NCI-H2227 (cell line): ENCODE data around the gene AMDHD2.

Source experiments
- DNase-seq: peaks from one replicate; lab custom pipeline; 2025; ENCODE audit not compliant: unreplicated experiment; lab: John Stamatoyannopoulos, UW

Gene AMDHD2

DNA sequence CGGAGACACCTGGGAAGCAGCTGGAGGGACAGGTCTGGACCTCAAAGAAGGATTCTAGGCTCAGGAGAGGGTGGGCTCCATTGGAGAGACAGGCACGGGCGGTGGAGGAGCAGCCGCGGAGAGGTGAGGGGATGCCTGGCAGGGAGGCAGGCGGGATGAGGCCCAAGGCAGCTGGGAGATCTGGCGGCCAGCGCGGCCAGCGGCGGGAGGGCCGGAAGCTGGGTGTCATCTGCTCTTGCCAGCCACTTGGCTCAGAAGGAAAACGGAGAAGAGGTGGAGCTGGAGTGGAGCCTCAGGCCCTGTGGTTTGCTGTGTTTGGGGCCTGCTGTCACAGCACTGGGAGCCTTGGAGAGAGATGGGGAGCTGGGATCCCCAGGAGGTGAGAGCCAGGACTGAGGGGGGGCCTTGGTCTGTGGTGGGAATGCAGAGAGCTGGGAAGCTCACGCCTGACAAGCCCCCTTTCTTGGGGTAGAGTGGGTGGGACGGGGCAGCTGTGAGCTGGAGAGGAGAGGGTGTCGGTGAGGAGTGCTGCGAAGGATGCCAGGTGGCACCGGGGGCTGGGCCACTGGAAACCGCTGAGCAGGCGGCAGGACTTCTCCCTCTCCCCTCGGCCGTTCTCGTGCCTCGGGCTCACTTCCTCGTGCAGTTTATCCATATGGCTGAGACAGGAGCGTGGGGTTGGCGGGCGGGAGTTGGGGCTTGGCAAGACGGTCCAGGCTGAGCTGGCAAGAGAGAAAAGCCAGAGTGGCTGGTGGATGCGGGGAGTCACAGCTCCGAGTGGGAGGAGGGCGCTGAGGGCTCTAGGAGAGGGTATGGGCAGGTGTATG is 37.2 kb upstream of the AMDHD2 start:
- peak; percentile 53 for DNase-seq

DNA sequence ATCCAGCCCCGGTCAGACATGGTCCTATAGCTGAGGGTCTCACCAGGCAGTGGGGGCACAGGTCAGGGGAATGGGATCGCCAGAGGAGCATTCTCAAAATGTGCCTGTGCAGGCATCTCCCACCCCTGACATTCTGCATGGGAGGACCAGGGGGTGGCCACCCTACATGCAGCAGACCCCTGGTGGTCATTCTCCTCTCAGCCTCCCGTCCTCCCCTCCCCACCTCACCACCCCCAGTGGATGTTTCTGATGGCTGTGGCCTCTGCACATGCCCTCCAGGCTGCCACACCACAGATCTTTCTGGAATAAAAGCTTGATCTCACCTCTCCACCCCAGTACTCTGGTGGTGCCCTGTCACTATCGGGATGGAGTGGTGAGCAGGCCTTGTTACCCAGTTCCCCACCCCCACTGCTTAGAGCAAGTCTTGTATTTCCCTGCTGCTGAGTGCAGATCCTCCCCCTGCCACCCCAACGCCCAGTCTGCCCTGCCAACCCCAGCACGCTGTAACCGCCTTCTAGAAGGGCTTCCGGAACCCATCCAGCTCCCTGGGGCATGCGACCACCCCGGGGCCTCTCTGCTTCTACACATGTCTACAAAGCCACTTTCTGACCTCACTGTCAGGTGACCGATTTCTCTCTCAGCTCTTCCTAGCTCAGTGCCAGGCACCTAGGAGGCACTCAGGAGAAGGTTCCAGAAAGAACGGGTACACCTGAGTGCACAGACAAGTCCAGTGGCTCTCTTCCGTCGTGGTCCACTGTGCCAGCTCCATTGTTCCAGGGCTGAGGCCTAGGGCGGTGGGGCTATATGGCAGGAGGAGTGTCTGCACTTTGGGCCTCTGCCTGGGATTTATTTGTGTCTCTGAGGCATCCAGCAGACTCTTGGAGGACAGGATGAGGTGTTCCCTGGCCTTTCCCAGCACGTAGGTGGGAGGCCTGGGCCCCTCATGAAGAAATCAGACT is 36.0 kb upstream of the AMDHD2 start:
- DNase-seq = no peak

DNA sequence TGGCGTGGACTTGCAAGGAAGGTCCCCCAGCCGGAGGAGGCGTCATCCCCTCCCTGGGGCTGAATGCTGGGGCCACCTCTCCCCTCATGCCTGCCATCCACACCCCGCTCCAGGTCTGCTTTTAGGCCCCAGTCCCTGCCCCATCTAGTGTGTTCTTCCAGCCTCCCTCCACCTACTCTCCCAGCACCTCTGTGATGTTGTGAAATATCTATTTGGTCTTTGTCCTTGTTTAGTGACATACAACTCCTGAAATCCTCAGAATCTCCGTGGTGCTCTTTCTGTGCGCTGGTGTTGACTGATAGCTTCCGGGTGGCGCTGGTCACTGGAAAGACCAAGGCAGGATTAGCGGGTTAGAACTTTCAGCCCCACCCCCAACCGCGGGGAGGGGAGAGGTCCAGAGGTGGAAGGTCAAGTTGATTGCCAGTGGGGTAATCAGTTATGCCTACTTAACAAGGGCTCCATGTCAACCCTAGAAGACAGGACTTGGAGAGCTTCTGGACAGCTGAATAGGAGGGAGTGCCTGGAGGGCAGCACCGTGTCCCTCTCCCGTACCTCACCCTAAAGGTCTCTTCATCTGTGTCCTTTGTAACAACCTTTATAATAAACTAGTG is 35.2 kb upstream of the AMDHD2 start:
- DNase-seq = no peak

DNA sequence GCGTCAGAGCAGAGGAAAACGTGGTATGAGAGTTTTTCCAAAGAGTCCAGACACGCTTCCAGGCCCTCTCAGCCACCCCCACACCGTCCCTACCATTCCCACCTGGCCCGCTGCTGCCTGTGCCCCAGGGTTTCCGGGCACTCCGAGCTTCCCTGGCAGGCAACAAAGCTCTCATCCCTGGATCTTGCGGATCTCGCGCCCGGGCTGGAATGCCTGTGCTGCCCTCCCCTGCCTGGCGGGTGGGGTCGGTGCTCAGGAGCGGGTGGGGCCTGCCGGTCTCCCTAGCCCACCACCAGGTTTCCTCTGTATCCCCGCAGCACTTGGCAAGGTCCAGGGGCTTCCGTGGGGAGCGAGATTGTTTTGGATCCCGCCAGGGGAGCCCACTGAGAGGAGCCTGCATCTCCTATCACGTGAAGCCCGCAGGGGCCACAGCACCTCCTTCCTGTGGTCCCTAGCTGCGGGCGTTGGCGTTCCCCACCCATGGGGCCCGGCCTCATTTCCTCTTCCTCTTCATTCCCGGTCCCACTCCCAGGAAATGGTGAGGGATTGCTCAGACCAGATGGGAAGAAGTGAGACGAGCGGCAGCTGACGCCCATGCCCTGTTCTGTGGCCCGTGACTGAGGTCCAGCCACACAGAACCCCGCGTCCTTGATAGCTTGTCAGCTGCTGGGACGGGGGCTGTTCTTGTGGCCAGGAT is 34.2 kb upstream of the AMDHD2 start:
- no peak for DNase-seq

DNA sequence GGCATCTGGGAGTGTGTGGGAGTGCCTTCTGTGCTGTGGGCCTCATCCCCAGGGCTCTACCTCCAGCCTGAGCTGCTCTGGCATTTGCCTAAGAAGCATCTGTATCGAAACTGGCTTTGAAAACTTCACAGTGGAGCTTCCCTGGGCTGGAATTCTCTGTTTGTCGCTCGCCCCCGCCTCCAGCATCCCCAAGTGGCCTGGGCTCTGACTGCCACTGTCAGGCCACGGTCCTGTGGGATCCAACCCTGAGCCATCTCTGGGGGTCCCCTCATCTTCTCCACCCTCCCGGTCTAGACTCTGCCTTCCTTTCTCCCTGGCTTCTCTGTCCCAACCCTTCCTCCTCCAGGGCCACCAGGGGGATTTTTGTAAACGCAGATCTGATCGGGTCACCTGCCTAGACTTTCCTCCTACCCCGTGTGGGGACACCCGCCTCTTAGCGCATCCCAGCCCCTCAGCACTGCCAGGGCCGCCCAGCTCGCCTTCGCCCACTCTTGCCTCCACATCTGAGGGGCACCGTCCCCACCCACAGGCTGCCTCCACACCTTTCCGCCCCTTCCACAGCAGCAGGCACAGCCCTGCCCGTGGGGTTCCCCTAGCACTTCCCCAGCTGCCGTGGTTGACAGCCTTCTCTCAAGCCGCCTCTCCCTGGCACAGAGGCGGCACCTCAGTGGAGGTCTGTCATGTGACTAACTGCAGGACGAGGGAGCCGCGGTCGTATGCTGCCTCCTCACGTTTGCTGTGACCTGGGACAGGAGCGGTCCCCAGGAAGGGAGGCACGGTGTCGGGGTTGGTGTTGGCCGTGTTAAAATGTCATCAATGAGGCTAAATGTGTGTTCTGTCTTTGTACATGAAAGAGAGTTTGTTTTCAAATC is 33.3 kb upstream of the AMDHD2 start:
- DNase-seq = peak; percentile 51

DNA sequence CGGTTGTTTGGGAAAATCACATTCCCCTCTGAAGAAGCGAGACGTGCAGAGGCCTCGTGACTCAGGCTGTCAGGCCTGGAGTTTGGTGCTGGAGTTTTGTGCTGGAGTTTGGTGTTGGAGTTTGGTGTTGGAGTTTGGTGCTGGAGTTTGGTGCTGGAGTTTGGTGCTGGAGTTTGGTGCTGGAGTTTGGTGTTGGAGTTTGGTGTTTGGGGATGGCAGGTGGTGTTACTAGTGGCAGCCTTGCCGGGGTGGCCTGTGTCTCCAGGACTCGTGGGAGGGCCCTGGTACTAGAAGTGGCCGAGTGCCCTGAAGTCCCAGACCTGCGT is 32.7 kb upstream of the AMDHD2 start:
- no peak for DNase-seq

DNA sequence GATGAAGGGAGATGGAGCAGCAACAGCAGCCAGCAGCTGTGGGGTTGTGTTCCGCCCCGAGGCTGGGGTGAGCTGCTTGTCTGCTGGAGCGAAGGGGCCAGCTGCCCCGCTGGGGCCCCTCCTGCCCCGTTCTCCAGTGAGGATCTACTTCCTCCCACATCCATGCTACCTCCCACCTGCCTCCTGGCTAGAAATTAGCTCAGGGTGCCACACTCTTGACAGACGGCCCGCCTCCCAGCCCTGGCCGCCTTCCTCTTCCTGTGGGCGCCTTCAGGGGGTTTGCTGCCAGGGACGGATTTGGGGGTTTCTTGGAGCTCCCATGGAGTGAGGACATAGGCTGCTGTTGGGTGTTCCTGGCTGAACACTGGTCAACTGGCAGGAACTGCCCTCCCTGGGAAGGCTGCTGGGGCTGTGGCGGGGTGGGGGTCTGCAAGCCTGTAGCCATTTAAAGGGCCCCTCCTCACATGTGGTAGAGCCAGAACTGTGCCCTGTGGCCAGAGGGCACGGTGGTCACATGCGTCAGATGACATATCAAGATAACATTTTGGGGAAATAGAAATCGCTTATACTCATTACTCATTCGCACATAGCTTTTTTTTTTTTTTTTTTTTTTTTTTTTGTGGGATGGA is 32.2 kb upstream of the AMDHD2 start:
- DNase-seq = no peak

DNA sequence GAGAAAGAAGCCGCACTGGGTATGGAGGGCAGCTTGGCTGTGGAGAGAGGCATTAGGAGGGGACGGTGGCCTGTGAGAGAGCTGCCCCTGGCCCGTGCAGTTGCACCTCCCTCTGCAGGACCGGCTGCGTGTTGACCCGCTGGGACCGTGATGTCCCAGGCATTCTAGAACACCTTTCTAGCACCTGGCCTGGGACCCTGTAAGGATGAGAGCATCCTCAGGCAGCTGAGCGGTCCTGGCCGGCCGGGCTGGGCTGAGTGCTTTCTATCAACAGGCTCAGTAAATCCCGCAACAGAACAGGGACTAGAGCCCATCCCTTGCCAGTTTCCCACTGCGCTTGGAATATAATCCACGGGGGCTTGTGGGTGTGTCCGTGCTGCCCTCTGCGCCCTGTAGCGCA is 30.6 kb upstream of the AMDHD2 start:
- no peak for DNase-seq

DNA sequence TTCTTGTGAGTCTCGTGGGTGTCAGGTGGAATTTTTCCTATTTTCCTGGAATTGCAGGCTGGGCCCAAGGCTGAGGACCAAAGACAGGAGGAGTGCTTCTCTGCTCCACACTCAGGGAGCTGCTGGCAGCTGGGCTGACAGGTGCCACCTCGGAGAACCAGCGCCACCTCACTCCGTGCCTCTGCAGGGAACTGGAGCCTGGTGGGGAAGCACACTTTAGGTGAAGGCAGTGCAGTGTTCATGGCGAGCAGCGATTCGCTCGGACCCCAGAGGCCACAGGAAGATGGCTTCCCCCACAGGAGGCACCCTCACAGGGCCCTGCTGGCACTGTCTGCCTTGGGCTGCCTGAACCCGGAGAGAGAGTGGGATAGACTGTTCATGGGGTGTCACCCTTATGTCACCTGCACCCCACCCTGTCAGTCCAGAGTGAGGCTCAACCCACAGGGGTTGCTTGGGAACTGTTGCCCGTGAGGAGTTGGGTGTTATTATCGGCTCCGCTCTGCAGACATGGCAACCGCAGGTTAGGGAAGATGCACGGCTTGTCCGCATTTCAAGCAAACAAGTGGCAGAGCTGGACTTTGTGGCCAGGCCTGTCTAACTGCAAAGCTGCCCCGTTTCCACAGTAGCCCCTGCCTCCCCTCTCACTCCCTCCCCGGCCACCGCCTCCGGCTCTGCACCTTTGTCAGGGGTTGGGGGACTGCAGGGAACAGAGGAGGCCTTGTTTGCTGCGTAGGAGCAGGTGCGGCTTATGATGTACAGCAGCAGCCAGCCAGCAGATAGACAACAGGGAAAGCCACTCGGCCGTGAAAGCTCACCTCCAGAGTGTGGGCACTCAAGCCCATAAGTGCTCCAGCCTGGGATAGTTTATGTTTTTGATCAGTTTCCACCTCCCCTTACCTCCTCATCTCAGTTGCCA is 29.7 kb upstream of the AMDHD2 start:
- DNase-seq = no peak

DNA sequence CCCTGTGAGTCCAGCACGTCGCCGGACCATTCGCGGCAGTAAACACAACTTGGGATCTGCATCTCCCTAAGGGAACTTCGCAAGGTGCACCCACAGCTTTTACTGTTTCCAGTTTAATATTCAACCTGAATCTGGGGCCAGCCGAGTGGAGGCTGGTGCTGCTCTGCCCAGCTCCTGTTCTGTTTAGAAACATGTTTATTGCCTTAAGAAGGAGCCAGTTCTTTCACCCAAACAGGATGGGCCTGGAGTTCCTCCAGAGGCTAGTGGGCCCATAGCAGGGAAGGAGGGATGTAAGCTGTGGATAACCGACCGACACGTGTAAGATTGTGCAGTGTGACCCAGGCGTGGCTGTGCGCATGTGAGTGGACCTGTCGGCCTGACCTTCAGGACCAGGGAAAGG is 27.9 kb upstream of the AMDHD2 start:
- no peak for DNase-seq

DNA sequence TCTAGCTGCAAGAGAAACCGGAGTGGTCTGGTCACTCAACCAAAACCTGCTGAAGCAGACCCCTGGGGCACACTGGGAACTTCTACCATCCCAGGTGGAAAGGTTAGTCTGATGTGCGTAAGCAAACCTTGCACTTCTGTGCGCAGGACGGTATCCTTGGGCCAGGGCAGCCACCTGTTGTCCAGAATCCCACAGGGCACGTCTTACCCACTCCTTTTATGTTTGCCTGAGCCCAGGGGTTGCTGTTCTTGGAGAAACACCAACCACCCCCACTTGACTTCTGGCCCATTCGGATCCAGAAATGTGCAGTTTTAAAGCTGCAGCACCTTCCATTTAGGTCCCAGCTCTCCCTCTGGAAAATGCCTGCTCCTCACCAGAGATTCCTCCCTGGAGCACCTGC is 26.6 kb upstream of the AMDHD2 start:
- no peak for DNase-seq

DNA sequence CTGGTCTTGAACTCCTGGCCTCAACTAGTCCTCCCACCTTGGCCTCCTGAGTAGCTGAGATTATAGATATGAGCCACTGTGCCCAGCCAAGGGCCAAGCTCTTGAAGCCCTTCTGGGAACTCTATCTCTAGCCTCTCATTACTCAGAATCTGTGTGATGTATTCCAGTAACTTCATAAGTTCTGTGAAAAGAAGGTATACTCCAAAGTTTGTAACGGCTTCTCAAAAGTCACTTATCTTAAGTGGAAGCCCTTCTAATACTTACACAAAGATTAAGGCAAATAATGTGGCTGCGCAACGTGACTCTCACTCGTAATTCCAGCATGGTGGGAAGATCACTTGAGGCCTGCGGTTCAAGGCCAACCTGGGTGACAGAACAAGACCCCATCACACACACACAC is 25.6 kb upstream of the AMDHD2 start:
- DNase-seq = no peak

DNA sequence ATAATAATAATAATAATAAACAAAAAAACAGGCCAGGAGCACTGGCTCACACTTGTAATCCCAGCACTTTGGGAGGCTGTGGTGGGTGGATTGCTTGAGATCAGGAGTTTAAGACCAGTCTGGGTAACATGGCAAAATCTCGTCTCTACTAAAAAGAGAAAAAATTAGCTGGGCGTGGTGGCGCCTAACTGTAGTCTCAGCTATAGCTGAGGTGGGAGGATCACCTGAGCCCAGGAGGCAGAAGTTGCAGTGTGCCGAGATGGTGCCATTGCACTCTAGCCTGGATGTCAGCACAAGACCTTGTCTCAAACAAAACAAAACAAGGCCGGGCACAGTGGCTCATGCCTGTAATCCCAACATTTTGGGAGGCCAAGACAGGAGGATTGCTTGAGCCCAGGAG is 25.1 kb upstream of the AMDHD2 start:
- DNase-seq = no peak

DNA sequence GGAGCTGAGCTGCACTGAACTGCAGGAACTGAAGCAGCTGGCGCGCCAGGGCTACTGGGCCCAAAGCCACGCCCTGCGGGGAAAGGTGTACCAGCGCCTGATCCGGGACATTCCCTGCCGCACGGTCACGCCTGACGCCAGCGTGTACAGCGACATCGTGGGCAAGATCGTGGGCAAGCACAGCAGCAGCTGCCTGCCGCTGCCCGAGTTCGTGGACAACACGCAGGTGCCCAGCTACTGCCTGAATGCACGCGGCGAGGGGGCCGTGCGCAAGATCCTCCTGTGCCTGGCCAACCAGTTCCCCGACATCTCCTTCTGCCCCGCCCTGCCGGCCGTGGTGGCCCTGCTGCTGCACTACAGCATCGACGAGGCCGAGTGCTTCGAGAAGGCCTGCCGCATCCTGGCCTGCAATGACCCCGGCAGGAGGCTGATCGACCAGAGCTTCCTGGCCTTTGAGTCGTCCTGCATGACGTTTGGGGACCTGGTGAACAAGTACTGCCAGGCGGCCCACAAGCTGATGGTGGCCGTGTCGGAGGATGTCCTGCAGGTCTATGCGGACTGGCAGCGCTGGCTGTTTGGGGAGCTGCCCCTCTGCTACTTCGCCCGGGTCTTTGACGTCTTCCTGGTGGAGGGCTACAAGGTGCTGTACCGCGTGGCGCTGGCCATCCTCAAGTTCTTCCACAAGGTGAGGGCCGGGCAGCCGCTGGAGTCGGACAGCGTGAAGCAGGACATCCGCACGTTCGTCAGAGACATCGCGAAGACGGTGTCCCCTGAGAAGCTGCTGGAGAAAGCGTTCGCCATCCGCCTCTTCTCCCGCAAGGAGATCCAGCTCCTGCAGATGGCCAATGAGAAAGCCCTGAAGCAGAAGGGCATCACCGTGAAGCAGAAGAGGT is 23.7 kb upstream of the AMDHD2 start:
- DNase-seq = no peak

DNA sequence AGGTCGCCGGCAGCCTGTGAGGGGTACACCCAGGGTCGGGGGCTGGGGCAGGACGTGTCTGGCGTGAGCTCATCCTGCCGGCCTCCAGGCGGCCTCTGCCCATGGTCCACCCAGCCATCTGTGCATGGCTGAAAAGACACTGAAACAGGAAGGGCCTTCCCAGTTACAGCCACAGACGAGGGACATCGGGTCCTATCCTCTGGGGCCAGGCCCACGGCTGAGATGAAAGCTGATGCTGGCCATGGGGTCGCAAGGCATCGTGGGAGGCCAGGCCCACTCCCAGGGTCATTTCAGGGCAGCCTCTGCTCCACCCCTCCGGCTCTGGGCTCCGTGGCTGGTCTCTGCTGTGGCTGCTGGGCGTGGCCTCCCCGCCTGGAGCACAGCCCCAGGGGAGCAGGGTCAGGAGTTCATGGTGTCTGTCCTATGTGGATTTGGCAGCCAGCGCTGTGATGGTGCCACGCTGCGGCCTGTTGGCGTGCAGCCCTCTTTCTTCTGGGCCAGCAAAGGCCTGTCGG is 23.0 kb upstream of the AMDHD2 start:
- DNase-seq = no peak

DNA sequence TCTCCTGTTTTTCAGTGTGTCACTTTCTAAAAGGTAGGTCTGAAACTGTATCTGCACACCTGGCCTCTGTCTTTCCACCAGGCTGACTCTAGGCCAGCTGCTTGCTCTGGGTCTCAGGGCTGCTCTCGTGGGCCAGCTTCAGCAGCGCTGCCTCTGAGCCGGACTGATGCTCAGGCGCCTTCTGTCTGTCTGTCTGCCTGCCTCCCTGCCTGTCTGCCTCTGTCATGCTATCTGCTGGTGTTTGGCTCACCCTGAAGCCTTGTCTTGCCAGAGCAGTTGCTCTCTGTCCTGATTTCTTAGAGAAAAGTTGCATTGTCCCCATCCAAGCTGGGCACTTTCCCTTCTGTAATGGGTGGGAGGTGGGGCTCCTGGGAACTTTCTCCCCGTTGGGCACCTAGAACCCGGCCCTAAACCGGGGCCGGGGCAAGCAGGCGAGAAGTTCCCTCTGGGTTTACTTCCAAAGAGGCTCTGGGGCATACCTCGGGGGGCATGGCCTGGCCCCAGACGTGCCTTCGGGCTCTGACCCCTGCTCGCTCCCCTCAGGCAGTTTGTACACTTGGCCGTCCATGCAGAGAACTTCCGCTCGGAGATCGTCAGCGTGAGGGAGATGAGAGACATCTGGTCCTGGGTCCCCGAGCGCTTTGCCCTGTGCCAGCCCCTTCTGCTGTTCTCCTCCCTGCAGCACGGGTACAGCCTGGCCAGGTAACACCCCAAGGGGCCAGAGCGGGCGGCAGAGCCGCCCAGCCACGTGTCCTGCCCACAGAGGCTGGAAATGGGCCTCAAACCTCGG is 22.3 kb upstream of the AMDHD2 start:
- DNase-seq = no peak
